NCI-H2196 treated with DMSO at 0.1 percent for 48 hours (cell line): ENCODE measurements around the gene DNAH5.

Experiments
- DNase-seq: peaks from one replicate; lab custom pipeline; 2025; ENCODE audit not compliant: unreplicated experiment; lab: John Stamatoyannopoulos, UW

Gene DNAH5

GRCh38 chr5:13708906-13709305, 235.6 kb downstream of the DNAH5 start:
- no peak for DNase-seq

GRCh38 chr5:13708432-13708831, 236.1 kb downstream of the DNAH5 start:
- DNase-seq, result no peak

- no peak for DNase-seq
These were observed 240.1 kb downstream of the DNAH5 start for GRCh38 chr5:13704396-13704795.

GRCh38 chr5:13700626-13701025, 243.9 kb downstream of the DNAH5 start:
- DNase-seq, result no peak

- DNase-seq, result no peak
These were observed 245.6 kb downstream of the DNAH5 start for GRCh38 chr5:13698885-13699284.

- DNase-seq, result no peak
These were observed 249.3 kb downstream of the DNAH5 start for GRCh38 chr5:13695076-13695712.

- no peak for DNase-seq
These were observed 252.3 kb downstream of the DNAH5 start for GRCh38 chr5:13692172-13692571.

GRCh38 chr5:13676531-13676930, 268.0 kb downstream of the DNAH5 start:
- no peak for DNase-seq

- DNase-seq, result no peak
These were observed 270.1 kb downstream of the DNAH5 start for GRCh38 chr5:13674391-13674790.

- no peak for DNase-seq
These were observed 271.0 kb downstream of the DNAH5 start for GRCh38 chr5:13673511-13673910.

- DNase-seq, result no peak
These were observed 280.1 kb downstream of the DNAH5 start for GRCh38 chr5:13664377-13664776.

- no peak for DNase-seq
These were observed 281.9 kb downstream of the DNAH5 start for GRCh38 chr5:13662626-13663025.

- no peak for DNase-seq
These were observed 283.2 kb downstream of the DNAH5 start for GRCh38 chr5:13661272-13661671.

GRCh38 chr5:13660072-13660471, 284.4 kb downstream of the DNAH5 start:
- no peak for DNase-seq

- DNase-seq, result no peak
These were observed 285.1 kb downstream of the DNAH5 start for GRCh38 chr5:13659391-13659790.

- no peak for DNase-seq
These were observed 285.7 kb downstream of the DNAH5 start for GRCh38 chr5:13658761-13659160.

- DNase-seq, result no peak
These were observed 286.3 kb downstream of the DNAH5 start for GRCh38 chr5:13658152-13658551.

GRCh38 chr5:13653709-13654108, 290.8 kb downstream of the DNAH5 start:
- no peak for DNase-seq

GRCh38 chr5:13649656-13650055, 294.8 kb downstream of the DNAH5 start:
- no peak for DNase-seq

GRCh38 chr5:13648822-13649221, 295.7 kb downstream of the DNAH5 start:
- no peak for DNase-seq

GRCh38 chr5:13643734-13644133, 300.8 kb downstream of the DNAH5 start:
- no peak for DNase-seq

GRCh38 chr5:13643196-13643595, 301.3 kb downstream of the DNAH5 start:
- DNase-seq, result no peak
